Spleen (tissue), 7 donors: ENCODE data around the gene MPPE1.

Experiments
- POLR2A ChIP-seq, 3 donors: fragments of 450-650 bp; IDR thresholded peaks; one replicate each; pipeline ENCODE4 v1.5.1; 2017; ENCODE audit warnings: antibody characterized with exemption in 3 of 3, mild to moderate bottlenecking in 1 of 3
- POLR2AphosphoS5 ChIP-seq, 3 donors: sonication (generic); formaldehyde crosslinking; IDR thresholded peaks; one replicate each; pipeline ENCODE4 v1.5.1; 2017; ENCODE audit warnings: antibody characterized with exemption in 3 of 3
- TF ChIP-seq, protein P1 (sequence below), 11 experiments: fragments of 200-600 bp in 7 of 11; fragments of 450-650 bp in 4 of 11; sonication (generic) in 4 of 11; IDR thresholded peaks in 8 of 11; conservative IDR thresholded peaks in 3 of 11; 1 replicate in 7 of 11; 2 replicates in 4 of 11; pipeline versions ENCODE4 v1.4.0 to v1.8.0; 2016 to 2021; ENCODE audit warnings: antibody characterized with exemption in 11 of 11, inconsistent platforms in 4 of 11, mild to moderate bottlenecking in 1 of 11
- donor health status: DM: no; HTN: no; CAD: no; lungs with moderate emphysema.
- donor health status: DM: no; HTN: no; CAD: no.
- donor health status: DM: no; HTN: no; CAD: no.

DNA sequence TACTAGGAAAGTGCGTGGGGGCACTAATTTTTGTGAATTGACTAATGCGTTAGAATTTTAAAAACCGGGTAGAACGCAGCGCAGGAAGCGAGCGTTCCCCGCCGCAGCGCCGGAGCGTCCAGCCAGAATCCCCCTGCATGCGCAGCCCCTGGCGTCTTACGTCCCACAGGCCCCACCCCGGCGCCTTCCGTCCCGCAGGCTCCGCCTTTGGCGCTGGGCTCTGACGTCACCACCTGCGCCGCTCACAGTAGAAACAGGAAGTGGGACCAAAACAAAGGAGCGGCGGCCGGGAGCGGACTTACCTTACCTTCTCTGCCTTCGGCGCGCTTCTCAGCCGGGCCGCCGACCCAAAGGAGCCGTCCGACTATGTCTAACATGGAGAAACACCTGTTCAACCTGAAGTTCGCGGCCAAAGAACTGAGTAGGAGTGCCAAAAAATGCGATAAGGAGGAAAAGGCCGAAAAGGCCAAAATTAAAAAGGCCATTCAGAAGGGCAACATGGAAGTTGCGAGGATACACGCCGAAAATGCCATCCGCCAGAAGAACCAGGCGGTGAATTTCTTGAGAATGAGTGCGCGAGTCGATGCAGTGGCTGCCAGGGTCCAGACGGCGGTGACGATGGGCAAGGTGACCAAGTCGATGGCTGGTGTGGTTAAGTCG lies 56.8 kb downstream of the MPPE1 start, which contains the start of gene CHMP1B:
- TF ChIP-seq POLR2AphosphoS5 (IDR thresholded peaks at IDR 0.05) (peak; percentile 99 to 100 (median 100)), POLR2A (IDR thresholded peaks at IDR 0.05) (peak; percentile 78 to 97 (median 96))
- TF ChIP-seq, protein P1, sequence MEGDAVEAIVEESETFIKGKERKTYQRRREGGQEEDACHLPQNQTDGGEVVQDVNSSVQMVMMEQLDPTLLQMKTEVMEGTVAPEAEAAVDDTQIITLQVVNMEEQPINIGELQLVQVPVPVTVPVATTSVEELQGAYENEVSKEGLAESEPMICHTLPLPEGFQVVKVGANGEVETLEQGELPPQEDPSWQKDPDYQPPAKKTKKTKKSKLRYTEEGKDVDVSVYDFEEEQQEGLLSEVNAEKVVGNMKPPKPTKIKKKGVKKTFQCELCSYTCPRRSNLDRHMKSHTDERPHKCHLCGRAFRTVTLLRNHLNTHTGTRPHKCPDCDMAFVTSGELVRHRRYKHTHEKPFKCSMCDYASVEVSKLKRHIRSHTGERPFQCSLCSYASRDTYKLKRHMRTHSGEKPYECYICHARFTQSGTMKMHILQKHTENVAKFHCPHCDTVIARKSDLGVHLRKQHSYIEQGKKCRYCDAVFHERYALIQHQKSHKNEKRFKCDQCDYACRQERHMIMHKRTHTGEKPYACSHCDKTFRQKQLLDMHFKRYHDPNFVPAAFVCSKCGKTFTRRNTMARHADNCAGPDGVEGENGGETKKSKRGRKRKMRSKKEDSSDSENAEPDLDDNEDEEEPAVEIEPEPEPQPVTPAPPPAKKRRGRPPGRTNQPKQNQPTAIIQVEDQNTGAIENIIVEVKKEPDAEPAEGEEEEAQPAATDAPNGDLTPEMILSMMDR (IDR thresholded peaks at IDR 0.05 in 8 of 11, conservative IDR thresholded peaks at IDR 0.05 in 3 of 11) = peak in 3 of 11 experiments; percentile 10 to 39 (median 18)
